Measurements from ENCODE around the gene CIAO2B. TPM values are rescaled to one million over a fixed set of nuclear protein-coding genes. Genes with fewer than 3 reads are reported as not detected.

The CIAO2B gene
- total RNA-seq, 1 experiment from 2014 or later, result 83.0 TPM

- H3K23ac ChIP-seq (ENCODE audit: insufficient read length, low read depth, low read length), result no peak overlapping the region
- H2BK20ac ChIP-seq (ENCODE audit: low read depth, low read length, poor library complexity, severe bottlenecking), result no peak overlapping the region
- Mint-ChIP-seq H3K36me3 (ENCODE audit: insufficient read depth in 1 of 3, low read depth in 3 of 3) (no peaks in the 10 kb centered on the region), H3K4me3 (no peak overlapping the region), H3K9me3 (no peaks in the 10 kb centered on the region; a peak in 1 of 5 replicates), H3K27ac (no peak overlapping the region), H3K4me1 (peaks cover 8 to 10% of the 10 kb centered on the region in 2 experiments), H3K27me3 (ENCODE audit: low read depth) (peaks cover 6% of the 10 kb centered on the region; the same call in 1 of the 2 replicates)
- H3K79me1 ChIP-seq (ENCODE audit: insufficient read depth, low read depth, low read length, poor library complexity, severe bottlenecking), result no peaks in the 10 kb centered on the region
- no peak overlapping the region for H2AK5ac ChIP-seq (ENCODE audit: insufficient read length, low read length)
- no peak overlapping the region for H2AFZ ChIP-seq (ENCODE audit: low read length)
- H3K79me2 ChIP-seq (ENCODE audit: insufficient read depth, low read length), result no peaks in the 10 kb centered on the region
- H2BK15ac ChIP-seq (ENCODE audit: low read depth, low read length), result no peak overlapping the region
- H4K8ac ChIP-seq (replicated peaks; ENCODE audit: insufficient read length, low read depth, low read length), result no peak overlapping the region
- no peak overlapping the region for H3K27ac ChIP-seq (ENCODE audit: insufficient read length, low read depth, low read length)
- H3T11ph ChIP-seq (ENCODE audit: low read length), result no peak overlapping the region
- WGBS (ENCODE audit: extremely low coverage, insufficient read length, low lambda C conversion rate), result no CpG with 5 or more reads among the region's 10 CpGs
- no peak overlapping the region for H2BK120ac ChIP-seq (ENCODE audit: low read depth, low read length, poor library complexity, severe bottlenecking)
- H4K20me1 ChIP-seq (ENCODE audit: control insufficient read depth, insufficient read depth, insufficient read length), result no peaks in the 10 kb centered on the region
- H3K9ac ChIP-seq (ENCODE audit: extremely low read depth, insufficient read length, low read length), result no peak overlapping the region
- no peak overlapping the region for H3K18ac ChIP-seq (ENCODE audit: insufficient read length, low read depth, low read length)
- no peak overlapping the region for H3K4me2 ChIP-seq (ENCODE audit: insufficient read depth, insufficient read length, low read length)
- H3K27me3 ChIP-seq (ENCODE audit: insufficient read depth, low read length), result no peaks in the 10 kb centered on the region
- H3K4me1 ChIP-seq (ENCODE audit: insufficient read depth, low read length), result no peaks in the 10 kb centered on the region; the same call in 1 of the 2 replicates
- H2BK12ac ChIP-seq (ENCODE audit: insufficient read length, low read depth, low read length), result no peak overlapping the region
- TF ChIP-seq, protein P1, sequence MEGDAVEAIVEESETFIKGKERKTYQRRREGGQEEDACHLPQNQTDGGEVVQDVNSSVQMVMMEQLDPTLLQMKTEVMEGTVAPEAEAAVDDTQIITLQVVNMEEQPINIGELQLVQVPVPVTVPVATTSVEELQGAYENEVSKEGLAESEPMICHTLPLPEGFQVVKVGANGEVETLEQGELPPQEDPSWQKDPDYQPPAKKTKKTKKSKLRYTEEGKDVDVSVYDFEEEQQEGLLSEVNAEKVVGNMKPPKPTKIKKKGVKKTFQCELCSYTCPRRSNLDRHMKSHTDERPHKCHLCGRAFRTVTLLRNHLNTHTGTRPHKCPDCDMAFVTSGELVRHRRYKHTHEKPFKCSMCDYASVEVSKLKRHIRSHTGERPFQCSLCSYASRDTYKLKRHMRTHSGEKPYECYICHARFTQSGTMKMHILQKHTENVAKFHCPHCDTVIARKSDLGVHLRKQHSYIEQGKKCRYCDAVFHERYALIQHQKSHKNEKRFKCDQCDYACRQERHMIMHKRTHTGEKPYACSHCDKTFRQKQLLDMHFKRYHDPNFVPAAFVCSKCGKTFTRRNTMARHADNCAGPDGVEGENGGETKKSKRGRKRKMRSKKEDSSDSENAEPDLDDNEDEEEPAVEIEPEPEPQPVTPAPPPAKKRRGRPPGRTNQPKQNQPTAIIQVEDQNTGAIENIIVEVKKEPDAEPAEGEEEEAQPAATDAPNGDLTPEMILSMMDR (conservative IDR thresholded peaks at IDR 0.05), result no peak
- H3K14ac ChIP-seq (ENCODE audit: insufficient read depth, low read length), result no peak overlapping the region
- H3K4ac ChIP-seq (ENCODE audit: low read depth, low read length), result no peak overlapping the region
- no peak overlapping the region for H2BK5ac ChIP-seq (ENCODE audit: insufficient read length, low read length)
- no peaks in the 10 kb centered on the region for H3K9me3 ChIP-seq (ENCODE audit: control insufficient read depth, low read depth, low read length)
- H4K5ac ChIP-seq (ENCODE audit: insufficient read length, low read depth, low read length), result no peak overlapping the region
- no peaks in the 10 kb centered on the region for H3K23me2 ChIP-seq (ENCODE audit: insufficient read length, low read depth, low read length, poor library complexity, severe bottlenecking)
- no peak overlapping the region for H4K91ac ChIP-seq (ENCODE audit: insufficient read length, low read depth, low read length)
- H3K56ac ChIP-seq (ENCODE audit: insufficient read length, low read depth, low read length), result no peak overlapping the region
- DNase-seq, result no peak
Observed at GRCh38 chr16:66970775-66971720, 36.8 kb upstream of the CIAO2B start.
